D721Med (cell line): ENCODE results near the gene EXOC6B.

Experiments
- DNase-seq: peaks from one replicate; pipeline ENCODE4 v3.0.0; 2011; ENCODE audit warnings: low spot score; ENCODE audit not compliant: insufficient read length
- FAIRE-seq: peaks from 2 replicates; lab custom pipeline; 2011; peaks lifted over from hg19 to GRCh38; lab: Jason Lieb, UNC
- TF ChIP-seq, protein P1 (sequence below): IDR thresholded peaks from 2 replicates; pipeline ENCODE4 v1.5.1; 2012; ENCODE audit warnings: mild to moderate bottlenecking, control low read depth; ENCODE audit not compliant: insufficient read depth; ENCODE audit errors: missing control alignments

Gene EXOC6B

GRCh38 chr2:72744049-72744448, 81.8 kb downstream of the EXOC6B start:
- DNase-seq (no peak), FAIRE-seq (no peak)
- TF ChIP-seq, protein P1, sequence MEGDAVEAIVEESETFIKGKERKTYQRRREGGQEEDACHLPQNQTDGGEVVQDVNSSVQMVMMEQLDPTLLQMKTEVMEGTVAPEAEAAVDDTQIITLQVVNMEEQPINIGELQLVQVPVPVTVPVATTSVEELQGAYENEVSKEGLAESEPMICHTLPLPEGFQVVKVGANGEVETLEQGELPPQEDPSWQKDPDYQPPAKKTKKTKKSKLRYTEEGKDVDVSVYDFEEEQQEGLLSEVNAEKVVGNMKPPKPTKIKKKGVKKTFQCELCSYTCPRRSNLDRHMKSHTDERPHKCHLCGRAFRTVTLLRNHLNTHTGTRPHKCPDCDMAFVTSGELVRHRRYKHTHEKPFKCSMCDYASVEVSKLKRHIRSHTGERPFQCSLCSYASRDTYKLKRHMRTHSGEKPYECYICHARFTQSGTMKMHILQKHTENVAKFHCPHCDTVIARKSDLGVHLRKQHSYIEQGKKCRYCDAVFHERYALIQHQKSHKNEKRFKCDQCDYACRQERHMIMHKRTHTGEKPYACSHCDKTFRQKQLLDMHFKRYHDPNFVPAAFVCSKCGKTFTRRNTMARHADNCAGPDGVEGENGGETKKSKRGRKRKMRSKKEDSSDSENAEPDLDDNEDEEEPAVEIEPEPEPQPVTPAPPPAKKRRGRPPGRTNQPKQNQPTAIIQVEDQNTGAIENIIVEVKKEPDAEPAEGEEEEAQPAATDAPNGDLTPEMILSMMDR: no peak

- TF ChIP-seq, protein P1: no peak
- no peak for FAIRE-seq
- DNase-seq: no peak
Observed at GRCh38 chr2:72743481-72743880, 82.4 kb downstream of the EXOC6B start.

- FAIRE-seq (no peak), DNase-seq (no peak)
- TF ChIP-seq, protein P1: no peak
Observed at GRCh38 chr2:72738096-72738495, 87.7 kb downstream of the EXOC6B start.

GRCh38 chr2:72734432-72734831, 91.4 kb downstream of the EXOC6B start:
- TF ChIP-seq, protein P1: no peak
- DNase-seq (no peak), FAIRE-seq (no peak)

DNA sequence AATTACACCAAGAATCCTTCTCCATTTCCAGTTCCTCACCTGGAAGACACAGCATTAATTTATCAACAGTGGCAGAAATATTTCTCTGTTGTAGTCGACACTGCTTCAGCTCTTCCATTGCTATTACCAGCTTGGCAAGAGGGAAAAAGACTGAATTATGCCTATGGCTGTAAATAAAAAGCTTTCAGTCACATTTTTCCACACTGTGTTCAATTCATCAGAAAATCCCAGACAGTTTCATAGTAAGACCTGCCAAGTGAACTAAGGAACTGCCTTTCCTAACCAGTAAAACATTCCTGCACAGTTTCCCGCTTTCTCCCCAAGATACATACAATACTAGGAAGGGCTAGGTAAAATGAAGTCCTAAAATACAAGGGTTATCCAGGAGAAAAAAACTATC, 94.7 kb downstream of the EXOC6B start:
- DNase-seq: no peak
- no peak for FAIRE-seq
- TF ChIP-seq, protein P1: no peak

- TF ChIP-seq, protein P1: no peak
- FAIRE-seq (no peak), DNase-seq (no peak)
Observed at GRCh38 chr2:72727356-72727755, 98.5 kb downstream of the EXOC6B start.

GRCh38 chr2:72723769-72724370, 102.0 kb downstream of the EXOC6B start:
- TF ChIP-seq, protein P1: no peak
- no peak for FAIRE-seq
- DNase-seq: no peak
